HepG2 (cell line): ENCODE results near the gene TASOR2. TPM values are rescaled to one million over a fixed set of nuclear protein-coding genes. Genes with fewer than 3 reads are reported as not detected.

Experiments used
- ATAC-seq: fragments of 200-7000 bp; cut with Tn5 transposase; 3 replicates; pipeline ENCODE4 v1.9.1; 2020; ENCODE audit warnings: mild to moderate bottlenecking, moderate library complexity
- BruUV-seq: library from RNA; stranded (reverse); fragments of 400-500 nt; replicated peaks from 2 replicates; lab custom pipeline; 2021; lab: Mats Ljungman, UMichigan
- CTCF ChIA-PET: fragments of 300-600 bp; formaldehyde crosslinking; extraction: SDS; loops from one replicate; lab custom pipeline; 2021; ENCODE audit warnings: low total read pairs, inconsistent platforms, low intra/inter-chr PET ratio; lab: Yijun Ruan, JAX
- POLR2A ChIA-PET: fragments of 350-600 bp; sonication (Branson Sonifier 250); formaldehyde crosslinking; loops from one replicate; lab custom pipeline; 2020; ENCODE audit warnings: antibody characterized with exemption, inconsistent platforms; lab: Yijun Ruan, JAX
- DNase-seq: peaks from one replicate; pipeline ENCODE4 v3.0.0-alpha.2; 2015; ENCODE audit warnings: low spot score
- FAIRE-seq: peaks from 3 replicates; lab custom pipeline; 2011; peaks lifted over from hg19 to GRCh38; lab: Jason Lieb, UNC
- H2AFZ ChIP-seq: one replicate; pipeline ENCODE4 v1.6.1; 2011; ENCODE audit warnings: low read length, inconsistent platforms
- H3K27ac ChIP-seq: fragments of 300-600 bp; 3 replicates; pipeline ENCODE4 v1.8.0; 2011; ENCODE audit warnings: mixed run types, mild to moderate bottlenecking, mixed read lengths, low read length, inconsistent platforms; ENCODE audit not compliant: insufficient read depth; ENCODE audit errors: extremely low read length
- H3K27me3 ChIP-seq, 2 experiments: fragments of 200-600 bp in 1 of 2; 2 replicates in 1 of 2; 3 replicates in 1 of 2; pipeline versions ENCODE4 v1.6.0 to v1.8.0; 2011; ENCODE audit warnings: low read length in 2 of 2, mild to moderate bottlenecking in 2 of 2, moderate library complexity in 2 of 2, inconsistent platforms in 1 of 2; ENCODE audit not compliant: insufficient read depth in 2 of 2, control insufficient read depth in 1 of 2
- H3K36me3 ChIP-seq, 2 experiments: fragments of 200-600 bp in 1 of 2; replicated peaks in 1 of 2; 2 replicates in 1 of 2; 3 replicates in 1 of 2; pipeline versions ENCODE4 v1.5.1 to v1.8.0; 2011; ENCODE audit warnings: low read length in 2 of 2, inconsistent platforms in 1 of 2; ENCODE audit not compliant: insufficient read depth in 2 of 2, control insufficient read depth in 1 of 2
- H3K4me1 ChIP-seq: 2 replicates; pipeline ENCODE4 v1.5.1; 2012; ENCODE audit warnings: low read length, inconsistent platforms; ENCODE audit not compliant: insufficient read depth
- H3K4me2 ChIP-seq: 2 replicates; pipeline ENCODE4 v1.6.0; 2011; ENCODE audit warnings: low read depth, low read length, inconsistent platforms
- H3K4me3 ChIP-seq, 3 experiments: fragments of 200-600 bp in 1 of 3; sonication (generic), shearing (Covaris generic) in 1 of 3; replicated peaks in 1 of 3; 2 replicates each; pipeline ENCODE4 v1.5.1; 2011 to 2016; ENCODE audit warnings: low read length in 3 of 3, inconsistent platforms in 2 of 3, low read depth in 2 of 3, mild to moderate bottlenecking in 2 of 3, control low read depth in 1 of 3, mixed read lengths in 1 of 3; ENCODE audit not compliant: insufficient read depth in 1 of 3
- H3K79me2 ChIP-seq: one replicate; pipeline ENCODE4 v1.6.1; 2011; ENCODE audit warnings: low read length, inconsistent platforms; ENCODE audit not compliant: insufficient read depth
- H3K9ac ChIP-seq: 2 replicates; pipeline ENCODE4 v1.6.0; 2011; ENCODE audit warnings: mild to moderate bottlenecking, low read depth, low read length, inconsistent platforms; ENCODE audit not compliant: insufficient read depth
- H3K9me3 ChIP-seq: 2 replicates; pipeline ENCODE4 v1.5.1; 2012; ENCODE audit warnings: mild to moderate bottlenecking, low read length
- H4K20me1 ChIP-seq: 2 replicates; pipeline ENCODE4 v1.6.0; 2011; ENCODE audit warnings: inconsistent platforms, mild to moderate bottlenecking, low read length, moderate library complexity; ENCODE audit not compliant: insufficient read depth
- GTF3A ChIP-seq: sonication (generic); formaldehyde crosslinking; conservative IDR thresholded peaks from 2 replicates; pipeline ENCODE4 v1.4.0; 2020; ENCODE audit warnings: mild to moderate bottlenecking, missing genetic modification reagents
- MAFK ChIP-seq, 2 experiments: IDR thresholded peaks in 1 of 2; conservative IDR thresholded peaks in 1 of 2; 2 replicates each; pipeline ENCODE4 v1.6.1; 2011; ENCODE audit warnings: improper control_type of control experiment in 2 of 2, low read length in 2 of 2
- SRSF1 ChIP-seq: fragments of 200-400 bp; formaldehyde crosslinking; optimal IDR thresholded peaks from 2 replicates; pipeline ENCODE3; 2017; ENCODE audit warnings: mild to moderate bottlenecking, low read depth, low read length, moderate library complexity
- TRIM24 ChIP-seq: sonication (generic); formaldehyde crosslinking; IDR thresholded peaks from 2 replicates; pipeline ENCODE4 v1.8.0; 2022; ENCODE audit warnings: mild to moderate bottlenecking, missing genetic modification reagents
- ZNF12 ChIP-seq: sonication (generic); formaldehyde crosslinking; IDR thresholded peaks from 2 replicates; pipeline ENCODE4 v1.5.0; 2020; ENCODE audit warnings: missing genetic modification reagents
- ZNF441 ChIP-seq: sonication (generic); formaldehyde crosslinking; IDR thresholded peaks from 2 replicates; pipeline ENCODE4 v1.7.0; 2021; ENCODE audit warnings: missing genetic modification reagents, borderline replicate concordance
- ZNF567 ChIP-seq: sonication (generic); formaldehyde crosslinking; IDR thresholded peaks from 2 replicates; pipeline ENCODE4 v1.8.1; 2023; ENCODE audit warnings: mild to moderate bottlenecking, missing genetic modification reagents, borderline replicate concordance
- ZNF709 ChIP-seq: sonication (generic); formaldehyde crosslinking; IDR thresholded peaks from 2 replicates; pipeline ENCODE4 v1.5.0; 2020; ENCODE audit warnings: mild to moderate bottlenecking, missing genetic modification reagents
- WGBS: methylation state at CpG from one replicate; pipeline ENCODE4 v1.1.6; 2017; ENCODE audit warnings: low lambda C conversion rate; 5-methylcytosine and 5-hydroxymethylcytosine counted together
- in situ Hi-C: cut with HindIII; loops from 2 replicates; pipeline ENCODE4 v1.10.0; 2017; ENCODE audit warnings: low pct_unique_long_range_greater_than_20kb; ENCODE audit not compliant: extremely low pct_ligation_motif_present
- intact Hi-C: fragments of 100-400 bp; cut with micrococcal nuclease; formaldehyde crosslinking; loops from one replicate; pipeline ENCODE4 v1.10.0; 2022; ENCODE audit not compliant: unreplicated experiment
- polyA plus RNA-seq, 8 experiments: library from polyadenylated mRNA; depleted of rRNA in 3 of 8; stranded (reverse) in 7 of 8; unstranded in 1 of 8; fragments of >200 nt; fragmentation: Illumina TruSeq in 4 of 8; extraction: Trizol in 4 of 8; gene quantifications; 2 replicates each; pipeline versions ENCODE4 v1.2.1 to v1.2.3, GENCODE V29; 2011 to 2016; ENCODE audit warnings: low read depth in 4 of 8, missing spikeins in 1 of 8, mixed read lengths in 1 of 8; ENCODE audit not compliant: insufficient read depth in 1 of 8
- total RNA-seq, 5 experiments: library from RNA; depleted of rRNA; stranded (reverse); fragments of >200 nt; fragmentation: Illumina TruSeq; extraction: Trizol; gene quantifications; 2 replicates each; pipeline ENCODE4 v1.2.3, GENCODE V29; 2016; ENCODE audit warnings: low read depth in 1 of 5
- TF ChIP-seq, protein P1 (sequence below): sonication (generic); formaldehyde crosslinking; IDR thresholded peaks from 2 replicates; pipeline ENCODE4 v1.4.0; 2020; ENCODE audit warnings: missing genetic modification reagents, borderline replicate concordance
- TF ChIP-seq, protein P2 (sequence below), 2 experiments: sonication (generic) in 1 of 2; formaldehyde crosslinking in 1 of 2; IDR thresholded peaks; 2 replicates each; pipeline versions ENCODE4 v1.5.1 to v1.6.1; 2011 to 2020; ENCODE audit warnings: borderline replicate concordance in 1 of 2, low read depth in 1 of 2, low read length in 1 of 2, mild to moderate bottlenecking in 1 of 2, missing genetic modification reagents in 1 of 2, moderate library complexity in 1 of 2
- TF ChIP-seq, protein P3 (sequence below): sonication (generic); formaldehyde crosslinking; IDR thresholded peaks from 2 replicates; pipeline ENCODE4 v1.4.0; 2020; ENCODE audit warnings: missing genetic modification reagents; ENCODE audit errors: not compliant biosample characterization
- TF ChIP-seq, protein P4 (sequence below): sonication (generic); formaldehyde crosslinking; IDR thresholded peaks from 2 replicates; pipeline ENCODE4 v1.8.0; 2022; ENCODE audit warnings: low read depth, missing genetic modification reagents
- TF ChIP-seq, protein P5 (sequence below): sonication (generic); formaldehyde crosslinking; IDR thresholded peaks from 2 replicates; pipeline ENCODE4 v1.4.0; 2020; ENCODE audit warnings: mild to moderate bottlenecking, missing genetic modification reagents

Gene TASOR2
- total and polyA plus RNA-seq, 2 of the 13 experiments (the other 11 are each of a cell fraction or from before 2014, with no cell fraction given), result 24.2 to 55.3 TPM

DNA sequence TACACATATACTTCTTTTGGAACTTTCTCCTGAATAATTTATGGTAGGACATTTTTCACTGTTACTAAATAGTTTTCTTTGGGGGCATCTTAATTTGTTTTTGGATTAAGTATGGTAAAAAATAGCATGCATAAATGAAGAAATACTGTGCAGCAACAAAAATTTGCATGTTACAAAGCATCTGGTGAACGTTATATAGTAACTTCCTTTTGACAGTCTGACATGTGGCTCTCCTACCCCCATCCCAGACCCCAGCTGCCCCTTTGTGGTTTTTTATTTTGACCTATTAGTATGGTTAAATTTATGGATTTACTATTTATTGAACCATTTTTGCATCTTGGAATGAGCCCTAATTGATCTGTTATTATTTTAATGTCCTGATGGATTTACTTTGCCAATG lies 9.9 kb downstream of the TASOR2 start:
- Histone ChIP-seq H3K27ac (no peak overlapping the region), H3K4me2 (0 out of 2 replicates have a peak overlapping the region, but pooled peaks have one; percentile 1), H3K9ac (no peak overlapping the region), H3K36me3 (no peaks in the 10 kb centered on the region), H2AFZ (no peak overlapping the region), H3K9me3 (no peaks in the 10 kb centered on the region), H3K4me1 (peaks cover 53% of the 10 kb centered on the region), H4K20me1 (no peaks in the 10 kb centered on the region), H3K27me3 (no peaks in the 10 kb centered on the region), H3K4me3 (no peak overlapping the region), H3K79me2 (peaks cover 96% of the 10 kb centered on the region)
- CTCF ChIA-PET, result no interaction called here
- intact Hi-C loops (loop anchor here (5.0 kb wide), 1 partner anchor 53 kb away; no protein-coding TSS in a partner anchor), in situ Hi-C loops (no loop called here)
- FAIRE-seq, result no peak
- POLR2A ChIA-PET, result no interaction called here
- ATAC-seq, result no peak
- WGBS, result 86% methylated on average over 1 of the region's 1 CpG
- DNase-seq, result no peak
- BruUV-seq, result no TSS peak
- TF ChIP-seq, protein P1, sequence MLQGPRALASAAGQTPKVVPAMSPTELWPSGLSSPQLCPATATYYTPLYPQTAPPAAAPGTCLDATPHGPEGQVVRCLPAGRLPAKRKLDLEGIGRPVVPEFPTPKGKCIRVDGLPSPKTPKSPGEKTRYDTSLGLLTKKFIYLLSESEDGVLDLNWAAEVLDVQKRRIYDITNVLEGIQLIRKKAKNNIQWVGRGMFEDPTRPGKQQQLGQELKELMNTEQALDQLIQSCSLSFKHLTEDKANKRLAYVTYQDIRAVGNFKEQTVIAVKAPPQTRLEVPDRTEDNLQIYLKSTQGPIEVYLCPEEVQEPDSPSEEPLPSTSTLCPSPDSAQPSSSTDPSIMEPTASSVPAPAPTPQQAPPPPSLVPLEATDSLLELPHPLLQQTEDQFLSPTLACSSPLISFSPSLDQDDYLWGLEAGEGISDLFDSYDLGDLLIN (CRISPR knock-in tag), result no peak
- TF ChIP-seq TRIM24 (CRISPR knock-in tag) (no peak), ZNF441 (CRISPR knock-in tag) (no peak), ZNF709 (CRISPR knock-in tag) (no peak), ZNF567 (CRISPR knock-in tag) (no peak), SRSF1 (no peak), MAFK (conservative IDR thresholded peaks at IDR 0.05 in 1 of 2, IDR thresholded peaks at IDR 0.05 in 1 of 2; ENCODE audit: low read length in 2 of 2) (no peak), GTF3A (CRISPR knock-in tag) (no peak), ZNF12 (CRISPR knock-in tag) (no peak)
- TF ChIP-seq, protein P2, sequence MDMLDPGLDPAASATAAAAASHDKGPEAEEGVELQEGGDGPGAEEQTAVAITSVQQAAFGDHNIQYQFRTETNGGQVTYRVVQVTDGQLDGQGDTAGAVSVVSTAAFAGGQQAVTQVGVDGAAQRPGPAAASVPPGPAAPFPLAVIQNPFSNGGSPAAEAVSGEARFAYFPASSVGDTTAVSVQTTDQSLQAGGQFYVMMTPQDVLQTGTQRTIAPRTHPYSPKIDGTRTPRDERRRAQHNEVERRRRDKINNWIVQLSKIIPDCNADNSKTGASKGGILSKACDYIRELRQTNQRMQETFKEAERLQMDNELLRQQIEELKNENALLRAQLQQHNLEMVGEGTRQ (IDR thresholded peaks at IDR 0.05; ENCODE audit: low read depth, low read length), result no peak
- TF ChIP-seq, protein P2 (CRISPR knock-in tag; IDR thresholded peaks at IDR 0.05; ENCODE audit: borderline replicate concordance), result no peak
- TF ChIP-seq, protein P3, sequence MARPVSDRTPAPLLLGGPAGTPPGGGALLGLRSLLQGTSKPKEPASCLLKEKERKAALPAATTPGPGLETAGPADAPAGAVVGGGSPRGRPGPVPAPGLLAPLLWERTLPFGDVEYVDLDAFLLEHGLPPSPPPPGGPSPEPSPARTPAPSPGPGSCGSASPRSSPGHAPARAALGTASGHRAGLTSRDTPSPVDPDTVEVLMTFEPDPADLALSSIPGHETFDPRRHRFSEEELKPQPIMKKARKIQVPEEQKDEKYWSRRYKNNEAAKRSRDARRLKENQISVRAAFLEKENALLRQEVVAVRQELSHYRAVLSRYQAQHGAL (CRISPR knock-in tag), result no peak
- TF ChIP-seq, protein P4, sequence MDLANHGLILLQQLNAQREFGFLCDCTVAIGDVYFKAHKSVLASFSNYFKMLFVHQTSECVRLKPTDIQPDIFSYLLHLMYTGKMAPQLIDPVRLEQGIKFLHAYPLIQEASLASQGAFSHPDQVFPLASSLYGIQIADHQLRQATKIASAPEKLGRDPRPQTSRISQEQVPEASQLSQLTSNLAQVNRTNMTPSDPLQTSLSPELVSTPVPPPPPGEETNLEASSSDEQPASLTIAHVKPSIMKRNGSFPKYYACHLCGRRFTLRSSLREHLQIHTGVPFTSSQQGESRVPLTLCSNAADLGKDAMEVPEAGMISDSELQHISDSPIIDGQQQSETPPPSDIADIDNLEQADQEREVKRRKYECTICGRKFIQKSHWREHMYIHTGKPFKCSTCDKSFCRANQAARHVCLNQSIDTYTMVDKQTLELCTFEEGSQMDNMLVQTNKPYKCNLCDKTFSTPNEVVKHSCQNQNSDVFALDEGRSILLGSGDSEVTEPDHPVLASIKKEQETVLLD (CRISPR knock-in tag), result no peak
- TF ChIP-seq, protein P5, sequence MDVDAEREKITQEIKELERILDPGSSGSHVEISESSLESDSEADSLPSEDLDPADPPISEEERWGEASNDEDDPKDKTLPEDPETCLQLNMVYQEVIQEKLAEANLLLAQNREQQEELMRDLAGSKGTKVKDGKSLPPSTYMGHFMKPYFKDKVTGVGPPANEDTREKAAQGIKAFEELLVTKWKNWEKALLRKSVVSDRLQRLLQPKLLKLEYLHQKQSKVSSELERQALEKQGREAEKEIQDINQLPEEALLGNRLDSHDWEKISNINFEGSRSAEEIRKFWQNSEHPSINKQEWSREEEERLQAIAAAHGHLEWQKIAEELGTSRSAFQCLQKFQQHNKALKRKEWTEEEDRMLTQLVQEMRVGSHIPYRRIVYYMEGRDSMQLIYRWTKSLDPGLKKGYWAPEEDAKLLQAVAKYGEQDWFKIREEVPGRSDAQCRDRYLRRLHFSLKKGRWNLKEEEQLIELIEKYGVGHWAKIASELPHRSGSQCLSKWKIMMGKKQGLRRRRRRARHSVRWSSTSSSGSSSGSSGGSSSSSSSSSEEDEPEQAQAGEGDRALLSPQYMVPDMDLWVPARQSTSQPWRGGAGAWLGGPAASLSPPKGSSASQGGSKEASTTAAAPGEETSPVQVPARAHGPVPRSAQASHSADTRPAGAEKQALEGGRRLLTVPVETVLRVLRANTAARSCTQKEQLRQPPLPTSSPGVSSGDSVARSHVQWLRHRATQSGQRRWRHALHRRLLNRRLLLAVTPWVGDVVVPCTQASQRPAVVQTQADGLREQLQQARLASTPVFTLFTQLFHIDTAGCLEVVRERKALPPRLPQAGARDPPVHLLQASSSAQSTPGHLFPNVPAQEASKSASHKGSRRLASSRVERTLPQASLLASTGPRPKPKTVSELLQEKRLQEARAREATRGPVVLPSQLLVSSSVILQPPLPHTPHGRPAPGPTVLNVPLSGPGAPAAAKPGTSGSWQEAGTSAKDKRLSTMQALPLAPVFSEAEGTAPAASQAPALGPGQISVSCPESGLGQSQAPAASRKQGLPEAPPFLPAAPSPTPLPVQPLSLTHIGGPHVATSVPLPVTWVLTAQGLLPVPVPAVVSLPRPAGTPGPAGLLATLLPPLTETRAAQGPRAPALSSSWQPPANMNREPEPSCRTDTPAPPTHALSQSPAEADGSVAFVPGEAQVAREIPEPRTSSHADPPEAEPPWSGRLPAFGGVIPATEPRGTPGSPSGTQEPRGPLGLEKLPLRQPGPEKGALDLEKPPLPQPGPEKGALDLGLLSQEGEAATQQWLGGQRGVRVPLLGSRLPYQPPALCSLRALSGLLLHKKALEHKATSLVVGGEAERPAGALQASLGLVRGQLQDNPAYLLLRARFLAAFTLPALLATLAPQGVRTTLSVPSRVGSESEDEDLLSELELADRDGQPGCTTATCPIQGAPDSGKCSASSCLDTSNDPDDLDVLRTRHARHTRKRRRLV, result no peak
